SW 1271 (cell line): ENCODE data around the gene IQSEC1.

Experiments used
- DNase-seq, 2 experiments: peaks; one replicate each; lab custom pipeline; 2025; lab: John Stamatoyannopoulos, UW

The IQSEC1 gene

GRCh38 chr3:13085846-13086179 is 12.6 kb upstream of the IQSEC1 start:
- no peak for DNase-seq

- no peak for DNase-seq
These were observed 12.0 kb upstream of the IQSEC1 start for GRCh38 chr3:13085081-13085845.

- DNase-seq: no peak
These were observed 10.7 kb upstream of the IQSEC1 start for GRCh38 chr3:13083898-13084297.

DNA sequence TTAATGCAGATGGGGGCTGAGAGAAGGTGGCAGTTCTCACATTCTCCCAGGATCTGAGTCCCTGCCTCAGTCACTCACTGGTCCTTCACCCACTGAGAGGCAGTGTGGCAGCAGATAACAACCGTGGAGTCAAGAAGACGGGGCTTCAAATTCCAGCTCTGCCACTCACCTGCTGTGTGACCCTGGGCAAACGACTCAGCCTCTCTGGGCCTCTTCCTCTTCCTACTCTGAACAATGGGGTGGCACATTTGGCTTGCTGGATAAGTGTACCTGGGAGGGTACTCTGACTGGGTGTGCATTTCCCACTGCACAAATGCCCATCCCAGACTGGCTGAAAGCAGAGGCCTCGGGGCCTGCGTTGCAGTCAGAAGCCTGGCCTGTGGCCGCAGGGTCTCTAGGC is 10.0 kb upstream of the IQSEC1 start:
- no peak for DNase-seq

DNA sequence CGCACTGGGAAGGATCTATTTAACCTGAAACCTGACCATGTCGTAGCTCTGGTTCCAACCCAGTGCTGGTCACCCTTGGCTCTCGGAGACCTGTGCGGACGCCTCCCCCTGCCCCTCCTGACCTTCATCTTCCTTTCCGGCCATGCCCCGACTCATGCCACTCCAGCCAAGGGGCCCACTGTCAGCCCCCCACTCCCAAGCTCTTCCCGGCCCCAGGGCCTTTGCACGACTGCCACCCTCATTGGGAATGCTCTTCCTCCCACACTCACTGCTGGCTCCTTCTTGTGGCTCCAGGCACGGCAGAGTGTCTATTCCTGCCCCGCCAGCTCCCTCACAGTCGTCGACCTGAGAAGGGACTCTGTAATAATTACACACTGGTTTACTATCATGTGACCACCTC is 9.4 kb upstream of the IQSEC1 start:
- DNase-seq: no peak

- DNase-seq: no peak
These were observed 8.6 kb upstream of the IQSEC1 start for GRCh38 chr3:13081603-13082360.

DNA sequence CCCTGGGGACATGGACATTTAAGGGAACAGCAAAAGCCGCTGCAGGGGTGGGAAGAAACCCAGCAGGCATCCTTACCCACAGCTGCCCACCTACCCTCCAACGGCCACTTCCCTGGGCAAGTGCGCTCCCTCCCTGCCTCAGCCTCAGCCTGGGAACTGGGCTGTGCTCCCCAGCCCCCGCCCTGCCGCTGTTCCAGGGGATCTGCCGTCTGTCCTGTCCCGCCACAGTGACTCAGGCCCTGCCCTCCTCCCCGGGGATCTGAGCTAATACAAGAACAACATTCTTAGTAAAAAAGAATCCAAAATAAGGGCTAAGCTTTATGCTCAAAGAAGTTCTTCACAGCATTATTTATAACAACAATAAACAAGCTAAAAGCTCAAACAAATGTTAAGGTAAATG is 7.4 kb upstream of the IQSEC1 start:
- no peak for DNase-seq

- DNase-seq: no peak
These were observed 6.8 kb upstream of the IQSEC1 start for GRCh38 chr3:13080026-13080425.

DNA sequence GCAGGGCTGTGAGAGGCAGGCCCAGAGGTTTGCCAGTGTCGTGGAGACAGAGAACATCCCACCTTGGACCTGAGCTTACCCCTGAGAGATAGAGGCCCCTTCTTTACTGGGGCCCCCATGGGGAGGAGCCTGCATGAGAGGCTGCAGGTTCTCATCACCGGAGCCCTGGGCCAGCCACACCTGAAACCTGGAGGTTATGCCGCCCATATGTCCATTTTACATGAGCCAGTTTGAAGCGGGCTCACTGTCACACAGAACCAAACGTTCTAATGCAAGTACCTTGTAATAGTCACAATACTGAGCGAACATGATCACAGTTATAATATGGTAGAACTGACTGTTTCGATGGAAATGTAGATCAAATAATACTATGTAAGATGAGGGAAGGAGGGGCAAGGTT is 6.3 kb upstream of the IQSEC1 start:
- DNase-seq: no peak

GRCh38 chr3:13079051-13079450 is 5.8 kb upstream of the IQSEC1 start:
- no peak for DNase-seq

- no peak for DNase-seq
These were observed 5.1 kb upstream of the IQSEC1 start for GRCh38 chr3:13078163-13078905.

GRCh38 chr3:13077431-13078162 is 4.4 kb upstream of the IQSEC1 start:
- no peak for DNase-seq

GRCh38 chr3:13075986-13076654 is 2.9 kb upstream of the IQSEC1 start:
- DNase-seq: no peak

DNA sequence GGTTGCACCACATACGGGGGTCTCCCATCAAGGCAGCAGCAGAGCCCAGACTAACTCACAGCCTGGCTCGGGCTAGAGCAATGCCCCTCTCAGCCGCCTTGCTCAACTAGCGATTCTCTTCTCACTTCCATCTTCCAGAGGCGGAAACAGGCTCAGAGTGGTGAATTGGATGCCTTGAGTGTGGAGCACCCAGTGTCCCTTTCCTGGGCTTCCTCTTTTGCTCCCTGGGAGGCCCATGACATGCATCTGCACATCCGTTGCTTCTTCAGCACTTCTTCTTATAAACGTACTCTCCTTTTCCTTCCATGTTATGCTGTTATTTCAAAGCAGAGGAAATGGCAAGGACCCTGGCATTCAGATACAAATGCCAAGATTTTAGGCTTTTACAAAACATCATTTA is 2.1 kb upstream of the IQSEC1 start:
- DNase-seq: no peak

DNA sequence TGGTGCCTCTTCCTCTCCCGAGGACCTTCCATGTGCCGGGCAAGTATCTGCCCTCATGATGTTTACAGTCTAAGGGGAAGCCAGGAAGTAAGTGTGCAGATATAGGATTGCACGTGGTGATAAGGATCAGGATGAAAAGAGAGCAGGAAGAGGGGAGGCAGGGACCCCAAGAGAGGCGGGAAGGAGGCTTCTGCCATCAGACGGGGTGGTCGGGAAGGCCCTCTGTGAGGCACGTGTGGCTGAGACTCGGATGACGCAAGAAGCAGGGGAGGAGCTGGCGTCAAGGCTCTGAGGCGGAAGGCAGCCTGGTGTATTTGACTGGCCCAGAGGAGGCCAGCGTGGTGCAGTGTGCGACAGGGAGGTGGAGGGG is 762 bp upstream of the IQSEC1 start:
- DNase-seq: no peak

DNA sequence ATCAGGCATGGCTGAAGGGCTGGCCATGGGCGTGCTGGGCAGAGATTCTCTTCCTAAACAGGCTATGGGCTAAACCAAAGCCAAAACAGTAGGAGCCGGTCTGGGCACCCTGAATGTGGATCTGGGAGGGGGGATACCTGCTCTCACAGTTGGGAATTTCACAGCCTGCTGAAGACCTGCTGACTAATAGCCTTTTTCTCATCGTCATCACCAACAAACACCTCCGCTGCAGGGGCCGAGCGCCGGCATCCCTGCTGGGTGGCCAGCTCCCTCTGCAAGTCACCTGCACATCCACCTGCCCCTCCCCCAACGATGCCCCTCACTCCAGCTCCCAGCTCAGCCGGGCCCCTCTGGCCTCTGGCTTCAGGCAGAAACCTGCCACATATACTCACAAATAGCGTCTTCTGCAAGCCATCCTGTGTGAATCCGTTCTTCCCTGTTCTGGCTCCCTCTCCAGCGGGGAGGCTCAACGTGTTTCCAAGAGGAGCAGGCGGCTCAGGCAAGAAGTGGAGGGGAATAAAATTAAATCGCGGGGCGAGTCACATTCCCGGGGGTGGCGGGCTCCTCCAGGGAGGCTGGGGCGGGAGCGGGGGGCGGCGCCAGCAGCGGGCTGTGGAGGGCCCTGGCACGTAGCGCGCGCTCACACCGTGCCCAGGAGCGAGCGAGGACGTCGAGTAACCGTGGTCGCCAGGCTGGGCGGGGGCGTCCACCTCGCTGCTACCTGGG is 466 bp downstream of the IQSEC1 start:
- no peak for DNase-seq

GRCh38 chr3:13072239-13072599 is 1.0 kb downstream of the IQSEC1 start:
- DNase-seq: no peak

DNA sequence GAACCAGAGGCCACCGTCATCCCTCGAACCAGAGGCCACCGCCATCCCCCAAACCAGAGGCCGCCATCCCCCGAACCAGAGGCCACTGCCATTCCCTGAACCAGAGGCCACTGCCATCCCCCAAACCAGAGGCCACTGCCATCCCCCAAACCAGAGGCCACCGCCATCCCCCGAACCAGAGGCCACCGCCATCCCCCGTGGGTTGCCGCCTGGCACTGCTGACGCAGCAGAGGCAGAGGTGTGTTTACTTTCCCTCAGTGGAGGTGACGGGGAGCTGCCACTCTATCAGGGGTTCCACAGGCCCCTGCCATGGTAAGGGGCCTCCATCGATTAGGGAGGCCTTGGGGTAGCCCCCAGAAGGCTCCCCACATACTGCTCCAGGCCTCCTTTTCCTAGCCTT is 1.5 kb downstream of the IQSEC1 start:
- no peak for DNase-seq

- DNase-seq: no peak
These were observed 2.7 kb downstream of the IQSEC1 start for GRCh38 chr3:13070391-13071070.

- no peak for DNase-seq
These were observed 3.7 kb downstream of the IQSEC1 start for GRCh38 chr3:13069495-13069894.
